Measurements from ENCODE around the gene PPP2R3A. TPM values are rescaled to one million over a fixed set of nuclear protein-coding genes. Genes with fewer than 3 reads are reported as not detected.

The PPP2R3A gene
- polyA plus RNA-seq, 1 donor (not counting 4 experiments of a cell fraction or from before 2014, with no cell fraction given) = 11.1 TPM

GRCh38 chr3:136106101-136106500, 140.6 kb downstream of the PPP2R3A start:
- Histone ChIP-seq H3K4me1 (ENCODE audit: control insufficient read depth, extremely low read depth, insufficient read depth, low read length) (no peaks in the 10 kb centered on the region), H2AFZ (ENCODE audit: control insufficient read depth, low read length) (no peak overlapping the region), H3K36me3 (ENCODE audit: control insufficient read depth in 2 of 2, extremely low read depth in 1 of 2, insufficient read depth in 2 of 2, low read length in 2 of 2) (peaks cover 0 to 3% of the 10 kb centered on the region in 2 experiments), H3K27me3 (ENCODE audit: control insufficient read depth, extremely low read depth, insufficient read depth, low read length) (no peaks in the 10 kb centered on the region), H3K9me1 (ENCODE audit: control insufficient read depth, extremely low read depth, insufficient read depth, low read length) (no peaks in the 10 kb centered on the region), H3K4me2 (ENCODE audit: control insufficient read depth, extremely low read depth, insufficient read depth, low read depth, low read length) (no peak overlapping the region), H3K9ac (ENCODE audit: control insufficient read depth, extremely low read depth, insufficient read depth, low read length) (no peak overlapping the region), H4K20me1 (ENCODE audit: control insufficient read depth, extremely low read depth, insufficient read depth, low read length) (no peaks in the 10 kb centered on the region), H3K27ac (ENCODE audit: control insufficient read depth, insufficient read depth, low read length) (no peak overlapping the region), H3K4me3 (ENCODE audit: control insufficient read depth in 2 of 3, extremely low read depth in 1 of 3, insufficient read depth in 2 of 3, low read depth in 1 of 3, low read length in 3 of 3) (no peak overlapping the region), H3K79me2 (ENCODE audit: control insufficient read depth, insufficient read depth, low read length) (no peaks in the 10 kb centered on the region), H3K9me3 (ENCODE audit: control insufficient read depth, low read depth, low read length) (no peaks in the 10 kb centered on the region)
- DNase-seq (ENCODE audit: low read depth, low spot score) (no peak), FAIRE-seq (no peak)
- TF ChIP-seq EZH2 (IDR thresholded peaks at IDR 0.05; ENCODE audit: low read length) = no peak
- no peak for TF ChIP-seq CTCF (optimal IDR thresholded peaks at IDR 0.05 in 1 of 3, IDR thresholded peaks at IDR 0.05 in 1 of 3, conservative IDR thresholded peaks at IDR 0.05 in 1 of 3; ENCODE audit: extremely low read depth in 1 of 3, insufficient read depth in 2 of 3, low read length in 3 of 3)
- dilution Hi-C loops (cut with MboI; ENCODE audit: extremely low pct_ligation_motif_present, low sequenced_read_pairs) = no loop called here

- no peak for FAIRE-seq
Observed at GRCh38 chr3:136109499-136109898, 144.0 kb downstream of the PPP2R3A start.

More at GRCh38 chr3:136109499-136109898, 144.0 kb downstream of the PPP2R3A start:
- no peak for TF ChIP-seq EZH2 (IDR thresholded peaks at IDR 0.05; ENCODE audit: low read length)
- no peak for TF ChIP-seq CTCF (optimal IDR thresholded peaks at IDR 0.05 in 1 of 3, IDR thresholded peaks at IDR 0.05 in 1 of 3, conservative IDR thresholded peaks at IDR 0.05 in 1 of 3; ENCODE audit: extremely low read depth in 1 of 3, insufficient read depth in 2 of 3, low read length in 3 of 3)
- no peak overlapping the region for H3K4me2 ChIP-seq (ENCODE audit: control insufficient read depth, extremely low read depth, insufficient read depth, low read depth, low read length)
- no peak overlapping the region for H3K9ac ChIP-seq (ENCODE audit: control insufficient read depth, extremely low read depth, insufficient read depth, low read length)
- H3K9me3 ChIP-seq (ENCODE audit: control insufficient read depth, low read depth, low read length) = no peaks in the 10 kb centered on the region
- H3K79me2 ChIP-seq (ENCODE audit: control insufficient read depth, insufficient read depth, low read length) = no peaks in the 10 kb centered on the region
- dilution Hi-C loops (cut with MboI; ENCODE audit: extremely low pct_ligation_motif_present, low sequenced_read_pairs) = no loop called here
- peaks cover 3% of the 10 kb centered on the region in 2 experiments for H3K36me3 ChIP-seq (ENCODE audit: control insufficient read depth in 2 of 2, extremely low read depth in 1 of 2, insufficient read depth in 2 of 2, low read length in 2 of 2)
- no peaks in the 10 kb centered on the region for H3K9me1 ChIP-seq (ENCODE audit: control insufficient read depth, extremely low read depth, insufficient read depth, low read length)
- no peaks in the 10 kb centered on the region for H3K27me3 ChIP-seq (ENCODE audit: control insufficient read depth, extremely low read depth, insufficient read depth, low read length)
- no peaks in the 10 kb centered on the region for H4K20me1 ChIP-seq (ENCODE audit: control insufficient read depth, extremely low read depth, insufficient read depth, low read length)
- H3K4me3 ChIP-seq (ENCODE audit: control insufficient read depth in 2 of 3, extremely low read depth in 1 of 3, insufficient read depth in 2 of 3, low read depth in 1 of 3, low read length in 3 of 3) = no peak overlapping the region
- no peak for DNase-seq (ENCODE audit: low read depth, low spot score)
- H3K4me1 ChIP-seq (ENCODE audit: control insufficient read depth, extremely low read depth, insufficient read depth, low read length) = no peaks in the 10 kb centered on the region
- no peak overlapping the region for H3K27ac ChIP-seq (ENCODE audit: control insufficient read depth, insufficient read depth, low read length)
- H2AFZ ChIP-seq (ENCODE audit: control insufficient read depth, low read length) = no peak overlapping the region
